Mesothelial cell of epicardium (in vitro differentiated cells): Measurements from ENCODE around the gene EDNRB. TPM values are rescaled to one million over a fixed set of nuclear protein-coding genes. Genes with fewer than 3 reads are reported as not detected.

Source experiments
- DNase-seq, 2 experiments: peaks; one replicate each; pipeline ENCODE4 v3.0.0; 2021; ENCODE audit warnings: low spot score in 2 of 2; ENCODE audit not compliant: unreplicated experiment in 2 of 2
- H3K27ac Mint-ChIP-seq: 2 replicates; pipeline ENCODE4 v1.8.0; 2021; ENCODE audit warnings: mixed read lengths
- H3K27me3 Mint-ChIP-seq: 2 replicates; pipeline ENCODE4 v1.8.0; 2021; ENCODE audit warnings: low read depth, mixed read lengths
- H3K36me3 Mint-ChIP-seq: 2 replicates; pipeline ENCODE4 v1.8.0; 2021; ENCODE audit warnings: mixed read lengths
- H3K4me1 Mint-ChIP-seq: 2 replicates; pipeline ENCODE4 v1.8.0; 2021; ENCODE audit warnings: mixed read lengths
- H3K4me3 Mint-ChIP-seq: 2 replicates; pipeline ENCODE4 v1.8.0; 2021; ENCODE audit warnings: mild to moderate bottlenecking, moderate library complexity, mixed read lengths
- H3K9me3 Mint-ChIP-seq: 2 replicates; pipeline ENCODE4 v1.8.0; 2021; ENCODE audit warnings: mixed read lengths
- total RNA-seq: library from RNA; stranded (reverse); gene quantifications from 3 replicates; pipeline ENCODE4 v1.2.1, GENCODE V29; 2021
- TF ChIP-seq, protein P1 (sequence below): fragments of 200-600 bp; sonication (generic); IDR thresholded peaks from one replicate; pipeline ENCODE4 v1.5.0; 2021; ENCODE audit warnings: antibody characterized with exemption; ENCODE audit not compliant: unreplicated experiment

Gene EDNRB
- total RNA-seq, 1 donor from 2014 or later: 3.2 TPM

DNA sequence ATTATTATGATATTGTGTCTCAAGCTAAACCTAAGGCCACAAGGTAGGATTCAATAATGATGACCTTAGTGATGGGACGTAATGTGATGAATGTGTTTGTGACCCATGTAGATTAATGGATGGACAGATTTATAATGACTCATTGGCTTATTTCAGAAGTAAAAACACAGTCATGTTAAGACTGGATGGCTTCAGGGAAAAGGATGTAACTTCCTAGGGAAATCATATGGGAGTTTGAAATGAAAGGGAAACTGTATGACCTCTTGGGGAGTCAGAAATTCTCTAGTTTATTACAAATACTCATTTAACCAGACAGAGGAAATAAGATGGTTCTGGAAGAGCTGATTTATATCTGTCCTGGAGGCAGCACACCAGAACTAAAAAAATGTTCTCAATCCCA is 2.9 kb downstream of the EDNRB start:
- H3K9me3 Mint-ChIP-seq: no peaks in the 10 kb centered on the region
- H3K4me3 Mint-ChIP-seq: no peak overlapping the region
- peaks cover 7% of the 10 kb centered on the region for H3K27me3 Mint-ChIP-seq
- H3K36me3 Mint-ChIP-seq: no peaks in the 10 kb centered on the region
- TF ChIP-seq, protein P1, sequence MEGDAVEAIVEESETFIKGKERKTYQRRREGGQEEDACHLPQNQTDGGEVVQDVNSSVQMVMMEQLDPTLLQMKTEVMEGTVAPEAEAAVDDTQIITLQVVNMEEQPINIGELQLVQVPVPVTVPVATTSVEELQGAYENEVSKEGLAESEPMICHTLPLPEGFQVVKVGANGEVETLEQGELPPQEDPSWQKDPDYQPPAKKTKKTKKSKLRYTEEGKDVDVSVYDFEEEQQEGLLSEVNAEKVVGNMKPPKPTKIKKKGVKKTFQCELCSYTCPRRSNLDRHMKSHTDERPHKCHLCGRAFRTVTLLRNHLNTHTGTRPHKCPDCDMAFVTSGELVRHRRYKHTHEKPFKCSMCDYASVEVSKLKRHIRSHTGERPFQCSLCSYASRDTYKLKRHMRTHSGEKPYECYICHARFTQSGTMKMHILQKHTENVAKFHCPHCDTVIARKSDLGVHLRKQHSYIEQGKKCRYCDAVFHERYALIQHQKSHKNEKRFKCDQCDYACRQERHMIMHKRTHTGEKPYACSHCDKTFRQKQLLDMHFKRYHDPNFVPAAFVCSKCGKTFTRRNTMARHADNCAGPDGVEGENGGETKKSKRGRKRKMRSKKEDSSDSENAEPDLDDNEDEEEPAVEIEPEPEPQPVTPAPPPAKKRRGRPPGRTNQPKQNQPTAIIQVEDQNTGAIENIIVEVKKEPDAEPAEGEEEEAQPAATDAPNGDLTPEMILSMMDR: no peak
- H3K4me1 Mint-ChIP-seq: peaks cover 17% of the 10 kb centered on the region
- DNase-seq: no peak
- no peak overlapping the region for H3K27ac Mint-ChIP-seq

DNA sequence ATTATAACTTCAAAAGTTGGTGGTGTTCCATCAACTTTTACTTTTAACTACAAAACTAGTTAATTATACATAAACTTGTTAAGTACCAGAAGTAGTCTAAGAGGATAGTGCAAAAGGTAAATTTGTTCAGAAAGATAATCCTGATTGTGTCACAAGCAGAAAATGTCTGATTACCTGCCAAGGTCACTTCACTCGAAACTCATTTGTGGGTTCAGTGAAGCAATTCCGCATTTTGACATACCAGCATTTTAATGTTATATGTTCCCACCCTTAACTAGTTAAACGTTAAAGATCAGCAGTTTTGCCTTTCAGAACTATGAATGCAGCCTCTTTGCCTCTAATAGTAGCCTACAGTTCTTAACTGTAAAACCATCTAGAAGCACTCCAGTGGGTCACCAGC is 5.6 kb downstream of the EDNRB start:
- no peak overlapping the region for H3K27ac Mint-ChIP-seq
- TF ChIP-seq, protein P1: no peak
- DNase-seq: no peak
- H3K4me3 Mint-ChIP-seq: no peak overlapping the region
- H3K27me3 Mint-ChIP-seq: peaks cover 3% of the 10 kb centered on the region
- no peaks in the 10 kb centered on the region for H3K9me3 Mint-ChIP-seq
- H3K4me1 Mint-ChIP-seq: peaks cover 16% of the 10 kb centered on the region
- no peaks in the 10 kb centered on the region for H3K36me3 Mint-ChIP-seq

DNA sequence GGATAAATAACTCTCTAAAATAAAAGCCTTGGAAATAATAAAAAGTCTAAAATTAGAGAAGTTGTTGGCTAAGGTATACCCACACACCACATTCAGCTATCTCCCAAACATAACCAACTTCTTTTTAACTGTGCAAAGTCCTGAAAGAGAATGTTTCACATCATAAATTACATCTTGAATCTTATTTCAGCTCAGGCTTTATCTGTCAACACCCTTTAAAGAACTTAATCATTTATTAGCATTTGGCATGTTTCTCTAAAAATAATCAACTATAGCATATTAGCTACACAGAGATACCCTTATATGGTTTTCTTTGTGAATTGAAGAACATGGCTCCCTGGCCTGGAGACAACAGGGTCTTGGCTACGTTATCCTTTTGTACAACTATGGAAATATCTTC is 6.9 kb downstream of the EDNRB start:
- Mint-ChIP-seq H3K9me3 (no peaks in the 10 kb centered on the region), H3K27me3 (no peaks in the 10 kb centered on the region), H3K4me1 (peaks cover 17% of the 10 kb centered on the region), H3K36me3 (no peaks in the 10 kb centered on the region), H3K27ac (no peak overlapping the region), H3K4me3 (no peak overlapping the region)
- no peak for DNase-seq
- TF ChIP-seq, protein P1: no peak

DNA sequence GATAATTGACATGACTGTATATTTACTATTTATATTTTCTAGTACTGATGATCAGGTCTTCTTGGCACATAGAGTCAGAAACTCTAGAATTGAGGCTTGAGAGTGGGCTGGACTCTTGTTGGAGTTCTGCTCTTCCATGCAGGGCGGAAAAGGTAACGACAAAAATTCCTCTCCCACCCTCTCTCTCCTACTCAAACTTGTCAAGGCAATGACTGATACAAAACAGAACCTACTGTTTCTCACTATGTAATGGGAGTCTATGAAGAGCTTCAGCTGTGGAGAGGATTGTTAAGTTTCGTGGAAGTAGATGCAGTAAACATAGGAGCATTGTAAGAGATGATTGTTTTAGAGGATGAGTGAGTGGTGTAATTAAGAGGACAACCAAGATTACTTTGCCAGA is 8.8 kb downstream of the EDNRB start:
- no peak overlapping the region for H3K4me3 Mint-ChIP-seq
- no peaks in the 10 kb centered on the region for H3K36me3 Mint-ChIP-seq
- DNase-seq: no peak
- peaks cover 14% of the 10 kb centered on the region for H3K4me1 Mint-ChIP-seq
- H3K9me3 Mint-ChIP-seq: peaks cover 7% of the 10 kb centered on the region
- no peak overlapping the region for H3K27ac Mint-ChIP-seq
- TF ChIP-seq, protein P1: no peak
- no peaks in the 10 kb centered on the region for H3K27me3 Mint-ChIP-seq

DNA sequence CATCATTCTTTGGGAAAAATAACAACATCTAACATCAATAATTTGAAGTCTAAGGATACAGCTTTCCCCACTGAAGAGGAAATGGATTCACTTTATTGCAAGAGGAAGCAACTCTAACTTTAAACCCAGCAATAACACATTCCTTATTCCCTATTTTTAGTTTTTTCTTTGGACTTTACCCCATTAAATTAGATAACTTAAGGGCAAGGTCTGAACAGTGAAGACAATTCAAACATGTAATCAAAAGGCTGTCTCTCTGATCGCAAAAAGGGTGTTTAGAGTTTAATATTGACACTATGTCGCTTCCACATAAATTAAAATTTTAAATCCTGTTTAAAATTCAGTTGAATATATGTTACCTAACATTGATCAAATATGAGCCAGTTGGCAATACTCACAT is 10.1 kb downstream of the EDNRB start:
- Mint-ChIP-seq H3K36me3 (no peaks in the 10 kb centered on the region), H3K4me1 (peaks cover 14% of the 10 kb centered on the region), H3K9me3 (peaks cover 12% of the 10 kb centered on the region), H3K27me3 (no peaks in the 10 kb centered on the region), H3K4me3 (no peak overlapping the region), H3K27ac (no peak overlapping the region)
- DNase-seq: no peak
- TF ChIP-seq, protein P1: no peak

DNA sequence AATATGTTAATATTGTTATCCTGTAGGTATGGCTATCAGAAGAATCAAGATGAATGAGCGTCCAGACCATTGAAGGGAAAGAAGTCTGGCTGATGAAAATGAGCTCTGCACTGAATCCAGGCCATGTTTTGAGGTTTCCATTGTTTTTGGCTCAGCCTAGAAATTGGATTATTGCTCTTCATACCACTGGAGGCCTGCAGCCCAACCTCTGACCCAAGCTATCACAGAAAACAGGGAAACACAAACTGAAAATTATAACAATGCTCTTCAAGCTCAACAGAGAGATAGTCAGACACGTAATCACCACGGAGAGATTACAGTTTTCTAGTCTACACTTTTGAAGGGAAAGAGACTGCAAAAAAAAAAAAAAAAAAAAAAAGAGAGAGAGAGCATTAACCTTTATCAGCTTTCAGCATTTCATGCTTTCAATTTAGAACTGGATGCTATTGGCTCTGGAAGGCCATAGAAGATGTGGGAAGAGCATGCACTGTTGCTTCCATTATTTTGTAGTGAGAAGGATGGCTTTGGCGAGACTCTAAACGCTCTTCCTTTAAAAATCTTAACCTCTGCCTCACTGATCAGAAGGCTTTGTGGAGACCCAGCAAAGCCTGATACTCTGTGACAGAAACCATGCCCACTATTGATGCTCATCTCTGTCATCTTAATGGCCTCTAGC is 10.8 kb downstream of the EDNRB start:
- peak overlapping the region; percentile 43 for H3K27ac Mint-ChIP-seq
- H3K27me3 Mint-ChIP-seq: no peaks in the 10 kb centered on the region
- TF ChIP-seq, protein P1: no peak
- DNase-seq: no peak
- no peak overlapping the region for H3K4me3 Mint-ChIP-seq
- peaks cover under 1% of the 10 kb centered on the region for H3K36me3 Mint-ChIP-seq
- H3K4me1 Mint-ChIP-seq: peaks cover 14% of the 10 kb centered on the region
- H3K9me3 Mint-ChIP-seq: peaks cover 14% of the 10 kb centered on the region
